GM23338 (cell line): ENCODE measurements around the gene ZNF217. TPM values are rescaled to one million over a fixed set of nuclear protein-coding genes. Genes with fewer than 3 reads are reported as not detected.

ENCODE experiments used
- ATAC-seq: fragments of 200-7000 bp; cut with Tn5 transposase; 3 replicates; pipeline ENCODE4 v1.9.1; 2020
- DNase-seq: peaks from one replicate; pipeline ENCODE4 v3.0.0-alpha.2; 2015; ENCODE audit warnings: low spot score
- H2AFZ ChIP-seq: fragments of 200-600 bp; sonication (generic); 2 replicates; pipeline ENCODE4 v1.8.0; 2016; ENCODE audit warnings: antibody characterized with exemption, mild to moderate bottlenecking, moderate library complexity
- H3F3A ChIP-seq: fragments of 200-600 bp; sonication (generic); replicated peaks from 2 replicates; pipeline ENCODE4 v1.8.0; 2017; ENCODE audit warnings: antibody characterized with exemption, mixed run types, low read depth
- H3K27ac ChIP-seq: fragments of 200-600 bp; sonication (generic); 2 replicates; pipeline ENCODE4 v1.6.1; 2016; ENCODE audit warnings: low read depth
- H3K27me3 ChIP-seq: fragments of 200-600 bp; sonication (generic); 2 replicates; pipeline ENCODE4 v1.8.0; 2016; ENCODE audit warnings: mild to moderate bottlenecking, mixed run types, moderate library complexity; ENCODE audit not compliant: insufficient read depth
- H3K36me3 ChIP-seq: fragments of 200-600 bp; sonication (generic); 2 replicates; pipeline ENCODE4 v1.8.0; 2016; ENCODE audit warnings: mild to moderate bottlenecking; ENCODE audit not compliant: insufficient read depth
- H3K4me1 ChIP-seq: fragments of 200-600 bp; sonication (generic); 2 replicates; pipeline ENCODE4 v1.8.0; 2016; ENCODE audit warnings: mild to moderate bottlenecking, moderate library complexity; ENCODE audit not compliant: insufficient read depth
- H3K4me2 ChIP-seq: fragments of 200-600 bp; sonication (generic); 2 replicates; pipeline ENCODE4 v1.7.1; 2017; ENCODE audit warnings: mixed run types
- H3K4me3 ChIP-seq: fragments of 200-600 bp; sonication (generic); 2 replicates; pipeline ENCODE4 v1.6.1; 2016; ENCODE audit warnings: mixed run types
- H3K79me2 ChIP-seq: fragments of 200-600 bp; sonication (generic); replicated peaks from 2 replicates; pipeline ENCODE4 v1.8.0; 2017; ENCODE audit warnings: mild to moderate bottlenecking; ENCODE audit not compliant: insufficient read depth
- H3K9me2 ChIP-seq: fragments of 200-600 bp; sonication (generic); 2 replicates; pipeline ENCODE4 v1.8.0; 2017; ENCODE audit not compliant: insufficient read depth
- H4K20me1 ChIP-seq: fragments of 200-600 bp; sonication (generic); replicated peaks from 2 replicates; pipeline ENCODE4 v1.8.0; 2017; ENCODE audit warnings: mild to moderate bottlenecking; ENCODE audit not compliant: insufficient read depth
- H3K27ac Mint-ChIP-seq: 2 replicates; pipeline ENCODE4 v1.8.0; 2020; ENCODE audit warnings: inconsistent platforms, mild to moderate bottlenecking, moderate library complexity, mixed read lengths
- H3K27me3 Mint-ChIP-seq: 3 replicates; pipeline ENCODE4 v1.8.0; 2022; ENCODE audit warnings: low read depth, mild to moderate bottlenecking, moderate library complexity, mixed read lengths, inconsistent platforms; ENCODE audit not compliant: insufficient read depth, poor library complexity
- H3K36me3 Mint-ChIP-seq: 3 replicates; pipeline ENCODE4 v1.8.0; 2021; ENCODE audit warnings: low read depth, mild to moderate bottlenecking, inconsistent platforms, moderate library complexity, mixed read lengths
- H3K4me1 Mint-ChIP-seq: 3 replicates; pipeline ENCODE4 v1.8.0; 2020; ENCODE audit warnings: mild to moderate bottlenecking, inconsistent platforms, mixed read lengths
- H3K4me3 Mint-ChIP-seq: 3 replicates; pipeline ENCODE4 v1.8.0; 2021; ENCODE audit warnings: moderate library complexity, mild to moderate bottlenecking, inconsistent platforms, mixed read lengths
- H3K9me3 Mint-ChIP-seq: 3 replicates; pipeline ENCODE4 v1.8.0; 2020; ENCODE audit warnings: moderate library complexity, mild to moderate bottlenecking, inconsistent platforms, mixed read lengths
- CTCF ChIP-seq, 2 experiments: fragments of 200-600 bp in 1 of 2; sonication (generic) in 1 of 2; conservative IDR thresholded peaks; 2 replicates each; pipeline versions ENCODE4 v1.5.1 to v1.6.1; 2016 to 2017; ENCODE audit warnings: antibody characterized with exemption in 2 of 2, low read depth in 2 of 2, mild to moderate bottlenecking in 2 of 2, moderate library complexity in 1 of 2
- ETS1 ChIP-seq: IDR thresholded peaks from 2 replicates; pipeline ENCODE4 v1.6.1; 2016; ENCODE audit warnings: antibody characterized with exemption
- POLR2AphosphoS5 ChIP-seq: IDR thresholded peaks from 2 replicates; pipeline ENCODE4 v1.6.1; 2016; ENCODE audit warnings: antibody characterized with exemption, low read depth
- ZNF331 ChIP-seq: fragments of 250-450 bp; sonication (Bioruptor Pico); IDR thresholded peaks from 2 replicates; pipeline ENCODE4 v1.5.0; 2020; ENCODE audit warnings: low read depth, mild to moderate bottlenecking, moderate library complexity
- ZNF462 ChIP-seq: fragments of 250-450 bp; sonication (Bioruptor Pico); IDR thresholded peaks from 2 replicates; pipeline ENCODE4 v1.5.0; 2020; ENCODE audit warnings: mild to moderate bottlenecking, moderate library complexity
- polyA plus RNA-seq: library from polyadenylated mRNA; unstranded; fragments of >200 nt; fragmentation: Nextera tagmentation; extraction: Ambion mirVana; gene quantifications from 2 replicates; pipeline ENCODE4 v1.2.1, GENCODE V29; 2016
- total RNA-seq: library from RNA; depleted of rRNA; stranded (reverse); fragments of >200 nt; shearing (Covaris generic); gene quantifications from 2 replicates; pipeline ENCODE4 v1.2.3, GENCODE V29; 2014

The ZNF217 gene
- total and polyA plus RNA-seq, 2 experiments from 2014 or later = 32.8 to 78.0 TPM

GRCh38 chr20:53643031-53643832 lies 49.6 kb upstream of the ZNF217 start (continued):
- TF ChIP-seq ETS1 = no peak

GRCh38 chr20:53642196-53643030 lies 48.8 kb upstream of the ZNF217 start:
- H3K36me3 ChIP-seq = no peaks in the 10 kb centered on the region
- Mint-ChIP-seq H3K4me3 (no peak overlapping the region), H3K9me3 (no peaks in the 10 kb centered on the region), H3K27ac (no peak overlapping the region), H3K27me3 (peaks cover 3% of the 10 kb centered on the region), H3K36me3 (no peaks in the 10 kb centered on the region), H3K4me1 (peaks cover 20% of the 10 kb centered on the region)
- H4K20me1 ChIP-seq = no peaks in the 10 kb centered on the region
- peaks cover 22% of the 10 kb centered on the region for H3K4me1 ChIP-seq
- H3K4me3 ChIP-seq = no peak overlapping the region
- TF ChIP-seq ZNF331 (no peak), POLR2AphosphoS5 (no peak), ETS1 (no peak), ZNF462 (no peak), CTCF (conservative IDR thresholded peaks at IDR 0.05; ENCODE audit: low read depth in 2 of 2) (no peak)
- no peaks in the 10 kb centered on the region for H3K9me2 ChIP-seq
- ATAC-seq (peak; percentile 91), DNase-seq (peak; percentile 44)
- H2AFZ ChIP-seq = no peak overlapping the region
- no peaks in the 10 kb centered on the region for H3K27me3 ChIP-seq
- H3K4me2 ChIP-seq = no peak overlapping the region
- H3F3A ChIP-seq = peaks cover 9% of the 10 kb centered on the region; the same call in 1 of the 2 replicates
- no peaks in the 10 kb centered on the region for H3K79me2 ChIP-seq
- no peak overlapping the region for H3K27ac ChIP-seq
